Endothelial cell (in vitro differentiated cells): ENCODE measurements around the gene SPPL2A. TPM values are rescaled to one million over a fixed set of nuclear protein-coding genes. Genes with fewer than 3 reads are reported as not detected.

Experiments
- DNase-seq: peaks from one replicate; pipeline ENCODE4 v3.0.0; 2021; ENCODE audit warnings: low spot score
- H3K27ac Mint-ChIP-seq: one replicate; pipeline ENCODE4 v1.8.0; 2021; ENCODE audit warnings: mixed read lengths, inconsistent platforms; ENCODE audit not compliant: unreplicated experiment
- H3K27me3 Mint-ChIP-seq: one replicate; pipeline ENCODE4 v1.8.0; 2021; ENCODE audit warnings: mild to moderate bottlenecking, moderate library complexity, mixed read lengths, inconsistent platforms; ENCODE audit not compliant: unreplicated experiment
- H3K36me3 Mint-ChIP-seq: one replicate; pipeline ENCODE4 v1.8.0; 2021; ENCODE audit warnings: mild to moderate bottlenecking, low read depth, mixed read lengths, inconsistent platforms; ENCODE audit not compliant: unreplicated experiment
- H3K4me1 Mint-ChIP-seq: one replicate; pipeline ENCODE4 v1.8.0; 2021; ENCODE audit warnings: mild to moderate bottlenecking, mixed read lengths, inconsistent platforms; ENCODE audit not compliant: unreplicated experiment
- H3K4me3 Mint-ChIP-seq: one replicate; pipeline ENCODE4 v1.8.0; 2021; ENCODE audit warnings: mild to moderate bottlenecking, mixed read lengths, inconsistent platforms; ENCODE audit not compliant: unreplicated experiment
- H3K9me3 Mint-ChIP-seq: one replicate; pipeline ENCODE4 v1.8.0; 2021; ENCODE audit warnings: mixed read lengths, inconsistent platforms; ENCODE audit not compliant: unreplicated experiment
- CTCF ChIP-seq: fragments of 200-600 bp; sonication (generic); IDR thresholded peaks from one replicate; pipeline ENCODE4 v1.5.0; 2021; ENCODE audit warnings: antibody characterized with exemption; ENCODE audit not compliant: unreplicated experiment
- total RNA-seq: library from RNA; stranded (reverse); fragmentation: NEBNext Ultra II Directional; extraction: Animal tissue kit (Norgen Biotek cat#: 25700); gene quantifications from one replicate; pipeline ENCODE4 v1.2.1, GENCODE V29; 2021; ENCODE audit not compliant: unreplicated experiment

SPPL2A gene
- total RNA-seq, 1 donor from 2014 or later = 62.2 TPM

- H3K27me3 Mint-ChIP-seq = no peaks in the 10 kb centered on the region
- TF ChIP-seq CTCF = no peak
- DNase-seq = no peak
- H3K4me1 Mint-ChIP-seq = no peaks in the 10 kb centered on the region
- no peaks in the 10 kb centered on the region for H3K9me3 Mint-ChIP-seq
- no peak overlapping the region for H3K4me3 Mint-ChIP-seq
- H3K27ac Mint-ChIP-seq = no peak overlapping the region
- peaks cover 14% of the 10 kb centered on the region for H3K36me3 Mint-ChIP-seq
Observed at GRCh38 chr15:50736823-50737222, 28.7 kb downstream of the SPPL2A start.

GRCh38 chr15:50735156-50735555, 30.4 kb downstream of the SPPL2A start:
- TF ChIP-seq CTCF = no peak
- Mint-ChIP-seq H3K4me3 (no peak overlapping the region), H3K27me3 (no peaks in the 10 kb centered on the region), H3K9me3 (no peaks in the 10 kb centered on the region), H3K36me3 (peaks cover 14% of the 10 kb centered on the region), H3K4me1 (no peaks in the 10 kb centered on the region), H3K27ac (no peak overlapping the region)
- DNase-seq = no peak

- Mint-ChIP-seq H3K27ac (no peak overlapping the region), H3K4me3 (no peak overlapping the region)
- TF ChIP-seq CTCF = no peak
Observed at GRCh38 chr15:50726315-50726714, 39.2 kb downstream of the SPPL2A start.

GRCh38 chr15:50718700-50719125, 46.8 kb downstream of the SPPL2A start:
- no peak overlapping the region for H3K27ac Mint-ChIP-seq
- DNase-seq = no peak
- H3K4me3 Mint-ChIP-seq = no peak overlapping the region
- no peak for TF ChIP-seq CTCF
- H3K36me3 Mint-ChIP-seq = peaks cover 4% of the 10 kb centered on the region
- no peaks in the 10 kb centered on the region for H3K27me3 Mint-ChIP-seq
- H3K9me3 Mint-ChIP-seq = no peaks in the 10 kb centered on the region
- H3K4me1 Mint-ChIP-seq = no peaks in the 10 kb centered on the region

More at GRCh38 chr15:50726315-50726714, 39.2 kb downstream of the SPPL2A start:
- no peaks in the 10 kb centered on the region for H3K27me3 Mint-ChIP-seq
- DNase-seq = no peak
- no peaks in the 10 kb centered on the region for H3K4me1 Mint-ChIP-seq
- H3K9me3 Mint-ChIP-seq = no peaks in the 10 kb centered on the region
- peaks cover 7% of the 10 kb centered on the region for H3K36me3 Mint-ChIP-seq

- DNase-seq = no peak
- Mint-ChIP-seq H3K36me3 (peaks cover 5% of the 10 kb centered on the region), H3K27me3 (no peaks in the 10 kb centered on the region), H3K4me1 (peaks cover 7% of the 10 kb centered on the region), H3K27ac (no peak overlapping the region), H3K9me3 (no peaks in the 10 kb centered on the region), H3K4me3 (no peak overlapping the region)
- TF ChIP-seq CTCF = no peak
Observed at GRCh38 chr15:50712018-50712417, 53.5 kb downstream of the SPPL2A start.
